ENCODE data around the gene KIAA1671.

DNA sequence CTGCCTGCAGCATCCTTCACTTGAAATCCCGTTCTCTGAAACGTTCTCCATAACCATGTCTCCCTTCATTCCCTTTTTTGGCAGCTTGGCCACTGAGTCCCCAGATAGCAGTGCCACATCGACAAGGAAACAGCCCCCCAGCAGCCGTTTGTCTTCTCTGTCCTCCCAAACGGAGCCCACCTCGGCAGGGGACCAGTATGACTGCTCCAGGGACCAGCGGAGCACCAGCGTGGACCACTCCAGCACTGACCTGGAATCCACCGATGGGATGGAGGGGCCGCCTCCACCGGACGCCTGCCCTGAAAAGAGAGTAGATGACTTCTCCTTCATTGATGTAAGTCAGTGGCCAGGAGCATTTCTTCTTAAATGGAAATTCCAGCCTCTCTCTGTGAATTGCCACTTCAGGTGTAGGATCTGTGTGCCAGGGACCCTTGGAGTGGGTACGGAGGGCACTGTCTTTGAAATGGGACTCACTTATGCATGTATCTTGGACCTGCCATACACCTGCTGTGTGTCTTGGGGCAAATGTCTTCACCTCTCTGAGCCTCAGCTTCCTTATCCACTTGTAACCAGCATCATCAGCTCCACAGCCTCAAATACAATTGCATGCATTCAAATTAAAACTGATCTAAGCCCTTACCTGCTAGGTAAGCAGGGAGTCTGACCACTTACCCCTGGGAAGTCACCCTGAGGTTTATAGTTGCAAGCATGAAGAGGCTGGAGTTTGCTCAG lies 221.8 kb downstream of the KIAA1671 start:
- TF ChIP-seq CTCF (IDR thresholded peaks at IDR 0.05) (no peak), POLR2A (IDR thresholded peaks at IDR 0.05) (no peak)

Data from transverse colon (tissue), 3 donors.